K562 (cell line): ENCODE measurements around the gene SETD1B. TPM values are rescaled to one million over a fixed set of nuclear protein-coding genes. Genes with fewer than 3 reads are reported as not detected.

Experiments used
- ATAC-seq: fragments of 200-7000 bp; cut with Tn5 transposase; 3 replicates; pipeline ENCODE4 v1.9.1; 2020; ENCODE audit warnings: moderate library complexity
- BruUV-seq: library from RNA; stranded (reverse); fragments of 400-500 nt; replicated peaks from 2 replicates; lab custom pipeline; 2021; lab: Mats Ljungman, UMichigan
- CTCF ChIA-PET: fragments of 300-600 bp; formaldehyde crosslinking; extraction: SDS; loops from one replicate; lab custom pipeline; 2021; ENCODE audit warnings: low intra/inter-chr PET ratio; lab: Yijun Ruan, JAX
- POLR2A ChIA-PET: fragments of 300-600, 350-650 bp; sonication (Branson Sonifier 250); formaldehyde crosslinking; extraction: SDS; loops from one replicate; lab custom pipeline; 2021; ENCODE audit warnings: antibody characterized with exemption, inconsistent platforms; lab: Yijun Ruan, JAX
- DNase-seq, 4 experiments: peaks; one replicate each; pipeline versions ENCODE4 v3.0.0 to v3.0.0-alpha.2; 2011 to 2018; ENCODE audit warnings: low spot score in 3 of 4, mixed read lengths in 3 of 4; ENCODE audit errors: extremely low read depth in 1 of 4
- FAIRE-seq: peaks from 2 replicates; lab custom pipeline; 2011; peaks lifted over from hg19 to GRCh38; lab: Jason Lieb, UNC
- H2AFZ ChIP-seq: 2 replicates; pipeline ENCODE4 v1.6.0; 2011; ENCODE audit warnings: low read depth, low read length, control low read depth, inconsistent platforms
- H3K27ac ChIP-seq: fragments of 200-600 bp; 3 replicates; pipeline ENCODE4 v1.8.0; 2011; ENCODE audit warnings: low read depth, mild to moderate bottlenecking, control low read depth, inconsistent platforms, low read length, moderate library complexity, mixed read lengths; ENCODE audit errors: extremely low read depth
- H3K27me3 ChIP-seq, 2 experiments: fragments of 300-600 bp in 1 of 2; 2 replicates in 1 of 2; 3 replicates in 1 of 2; pipeline versions ENCODE4 v1.6.0 to v1.8.0; 2011; ENCODE audit warnings: inconsistent platforms in 2 of 2, low read length in 2 of 2, mild to moderate bottlenecking in 1 of 2, mixed read lengths in 1 of 2, moderate library complexity in 1 of 2; ENCODE audit not compliant: control insufficient read depth in 2 of 2, insufficient read depth in 2 of 2
- H3K36me3 ChIP-seq: fragments of 300-600 bp; 3 replicates; pipeline ENCODE4 v1.8.0; 2011; ENCODE audit warnings: mild to moderate bottlenecking, low read length, inconsistent platforms; ENCODE audit not compliant: control insufficient read depth, insufficient read depth
- H3K4me1 ChIP-seq, 2 experiments: fragments of 200-600 bp in 1 of 2; replicated peaks in 1 of 2; 2 replicates in 1 of 2; 3 replicates in 1 of 2; pipeline versions ENCODE4 v1.5.1 to v1.8.0; 2011; ENCODE audit warnings: inconsistent platforms in 2 of 2, low read length in 2 of 2, mild to moderate bottlenecking in 1 of 2, mixed read lengths in 1 of 2, moderate library complexity in 1 of 2; ENCODE audit not compliant: control insufficient read depth in 2 of 2, insufficient read depth in 2 of 2
- H3K4me2 ChIP-seq: 2 replicates; pipeline ENCODE4 v1.6.1; 2011; ENCODE audit warnings: low read length, control low read depth, inconsistent platforms, mixed read lengths; ENCODE audit not compliant: insufficient read depth
- H3K4me3 ChIP-seq: fragments of 200-600 bp; sonication (generic), shearing (Covaris generic); 2 replicates; pipeline ENCODE4 v1.5.1; 2016; ENCODE audit warnings: control low read depth, inconsistent platforms
- H3K79me2 ChIP-seq: fragments of 200-600 bp; 3 replicates; pipeline ENCODE4 v1.8.0; 2011; ENCODE audit warnings: low read length, inconsistent platforms; ENCODE audit not compliant: control insufficient read depth, insufficient read depth
- H3K9ac ChIP-seq, 2 experiments: 2 replicates each; pipeline versions ENCODE4 v1.6.0 to v1.6.1; 2011; ENCODE audit warnings: low read depth in 2 of 2, low read length in 2 of 2, control low read depth in 1 of 2, inconsistent platforms in 1 of 2, mild to moderate bottlenecking in 1 of 2, mixed read lengths in 1 of 2; ENCODE audit not compliant: insufficient read depth in 1 of 2
- H3K9me1 ChIP-seq: one replicate; pipeline ENCODE4 v1.6.0; 2011; ENCODE audit warnings: inconsistent platforms, mild to moderate bottlenecking, low read length, moderate library complexity; ENCODE audit not compliant: control insufficient read depth, insufficient read depth
- H3K9me3 ChIP-seq: replicated peaks from 2 replicates; pipeline ENCODE4 v1.5.1; 2011; ENCODE audit warnings: low read depth, low read length, inconsistent platforms; ENCODE audit not compliant: control insufficient read depth, insufficient read depth
- H4K20me1 ChIP-seq: replicated peaks from 2 replicates; pipeline ENCODE4 v1.6.1; 2011; ENCODE audit warnings: low read length, inconsistent platforms, mixed read lengths; ENCODE audit not compliant: control insufficient read depth, insufficient read depth
- ARID1B ChIP-seq: fragments of 450-650 bp; IDR thresholded peaks from 2 replicates; pipeline ENCODE4 v1.6.1; 2016; ENCODE audit warnings: antibody characterized with exemption, mild to moderate bottlenecking, inconsistent platforms
- FOXO4 ChIP-seq: fragments of 450-650 bp; formaldehyde crosslinking; IDR thresholded peaks from 2 replicates; pipeline ENCODE4 v1.4.0; 2020; ENCODE audit warnings: mild to moderate bottlenecking, moderate library complexity
- NFIC ChIP-seq: fragments of 450-650 bp; IDR thresholded peaks from 2 replicates; pipeline ENCODE4 v1.6.1; 2017; ENCODE audit warnings: mild to moderate bottlenecking, inconsistent platforms
- PCBP1 ChIP-seq: fragments of 200-400 bp; formaldehyde crosslinking; IDR thresholded peaks from 2 replicates; pipeline ENCODE4 v1.6.1; 2018; ENCODE audit warnings: mild to moderate bottlenecking, low read depth, low read length; ENCODE audit not compliant: poor library complexity, severe bottlenecking
- RNF2 ChIP-seq: sonication (generic); IDR thresholded peaks from 2 replicates; pipeline ENCODE4 v1.6.1; 2016
- SP2 ChIP-seq: IDR thresholded peaks from 2 replicates; pipeline ENCODE4 v1.6.1; 2011; ENCODE audit warnings: mild to moderate bottlenecking, low read depth, low read length, moderate library complexity; ENCODE audit not compliant: poor library complexity, severe bottlenecking; ENCODE audit errors: extremely low read depth
- STAT5A ChIP-seq: IDR thresholded peaks from 2 replicates; pipeline ENCODE4 v1.6.1; 2012; ENCODE audit warnings: low read length, inconsistent platforms, borderline replicate concordance
- TFAP4 ChIP-seq: sonication (generic); formaldehyde crosslinking; IDR thresholded peaks from 2 replicates; pipeline ENCODE4 v1.8.0; 2022; ENCODE audit warnings: missing genetic modification reagents, mild to moderate bottlenecking, moderate library complexity, borderline replicate concordance
- TGIF2 ChIP-seq: sonication (generic); formaldehyde crosslinking; IDR thresholded peaks from 2 replicates; pipeline ENCODE4 v1.8.1; 2022; ENCODE audit warnings: mild to moderate bottlenecking, missing genetic modification reagents, moderate library complexity
- ZNF280B ChIP-seq: fragments of 250-450 bp; sonication (Bioruptor Pico); IDR thresholded peaks from 2 replicates; pipeline ENCODE4 v1.5.1; 2021; ENCODE audit warnings: mild to moderate bottlenecking
- ZNF551 ChIP-seq: fragments of 250-450 bp; sonication (Bioruptor Pico); IDR thresholded peaks from 2 replicates; pipeline ENCODE4 v1.5.0; 2021; ENCODE audit warnings: mild to moderate bottlenecking, moderate library complexity
- WGBS: fragments of 100-300 bp; shearing (Covaris generic); methylation state at CpG from one replicate; pipeline ENCODE4 v1.1.6; 2016; ENCODE audit warnings: low coverage, mixed read lengths; ENCODE audit not compliant: insufficient coverage; ENCODE audit errors: missing lambda C conversion rate; 5-methylcytosine and 5-hydroxymethylcytosine counted together
- in situ Hi-C: fragments of 300-500 bp; cut with MboI; formaldehyde crosslinking; loops from 4 replicates; pipeline ENCODE4 v1.15.0; 2018; ENCODE audit warnings: inconsistent platforms, mixed read lengths
- intact Hi-C: fragments of 100-400 bp; cut with micrococcal nuclease; formaldehyde crosslinking; loops from 2 replicates; pipeline ENCODE4 v1.14.2; 2022
- polyA plus RNA-seq, 8 experiments: library from polyadenylated mRNA; depleted of rRNA in 4 of 8; stranded (reverse) in 5 of 8; unstranded in 3 of 8; fragments of >200 nt; fragmentation: Nextera tagmentation in 2 of 8; fragmentation: Illumina TruSeq in 1 of 8; extraction: Ambion mirVana in 2 of 8; extraction: Trizol in 1 of 8; gene quantifications; 2 replicates each; pipeline versions ENCODE4 v1.2.1 to v1.2.3, GENCODE V29; 2011 to 2014; ENCODE audit warnings: inconsistent platforms in 1 of 8, missing spikeins in 1 of 8
- total RNA-seq, 7 experiments: library from RNA; depleted of rRNA in 6 of 7; stranded (reverse); fragments of >200 nt in 6 of 7; fragmentation: Illumina TruSeq in 2 of 7; extraction: Trizol in 2 of 7; gene quantifications; 2 replicates each; pipeline versions ENCODE4 v1.2.1 to v1.2.3, GENCODE V29; 2011 to 2021; ENCODE audit warnings: low replicate concordance in 1 of 7
- TF ChIP-seq, protein P1 (sequence below): fragments of 250-450 bp; sonication (Bioruptor Pico); IDR thresholded peaks from 2 replicates; pipeline ENCODE4 v1.8.0; 2022; ENCODE audit warnings: inconsistent platforms

The SETD1B gene
- total and polyA plus RNA-seq, 9 of the 15 experiments (the other 6 are each of a cell fraction or from before 2014, with no cell fraction given) = 0.48 to 26.6 (median 2.3) TPM

DNA sequence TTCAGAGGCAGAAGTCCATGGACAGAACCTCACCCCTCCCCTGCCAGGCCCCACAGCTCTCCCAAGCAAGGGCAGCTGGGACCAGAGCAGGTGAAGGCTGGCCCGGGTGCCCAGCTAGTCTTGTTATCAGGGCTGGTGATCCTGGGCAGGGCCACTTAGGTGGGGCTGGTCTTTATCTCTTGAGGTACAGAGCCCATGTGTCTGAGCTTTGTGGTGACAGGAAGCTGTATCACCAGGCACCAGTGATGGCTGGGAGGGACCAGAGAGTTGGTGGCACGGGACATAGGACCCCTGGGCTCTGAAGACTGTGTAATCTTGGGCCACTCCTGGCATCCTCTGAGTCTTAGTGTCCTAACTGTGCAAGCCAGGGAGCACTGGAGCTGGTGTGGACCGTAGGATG is 67.7 kb downstream of the SETD1B start (continued):
- TF ChIP-seq ZNF280B (CRISPR knock-in tag) = no peak
- TF ChIP-seq ARID1B = peak; percentile 74
- peak; percentile 46; the same call in 1 of the 2 replicates for TF ChIP-seq STAT5A

GRCh38 chr12:121872546-121873215 is 68.9 kb downstream of the SETD1B start:
- WGBS = 37% methylated on average over 5 of the region's 5 CpGs

More at GRCh38 chr12:121872546-121873215, 68.9 kb downstream of the SETD1B start:
- FAIRE-seq (peak; percentile 15), ATAC-seq (peak; percentile 31; the same call in 2 of the 3 replicates), DNase-seq (peak in 1 of 4 experiments; percentile 27)
- in situ Hi-C loops (no loop called here), intact Hi-C loops (no loop called here)
- Histone ChIP-seq H3K9me3 (no peaks in the 10 kb centered on the region), H2AFZ (peak overlapping the region; percentile 52), H3K4me2 (no peak overlapping the region), H3K9ac (no peak overlapping the region), H3K27me3 (no peaks in the 10 kb centered on the region), H3K36me3 (no peaks in the 10 kb centered on the region), H3K9me1 (no peaks in the 10 kb centered on the region), H3K79me2 (no peaks in the 10 kb centered on the region), H4K20me1 (no peaks in the 10 kb centered on the region), H3K27ac (no peak overlapping the region), H3K4me1 (peaks cover 5 to 11% of the 10 kb centered on the region in 2 experiments), H3K4me3 (no peak overlapping the region)
- BruUV-seq = no TSS peak
- ChIA-PET POLR2A (no interaction called here), CTCF (no interaction called here)
- TF ChIP-seq FOXO4 (CRISPR knock-in tag) (no peak), TGIF2 (no peak), NFIC (peak; percentile 69), RNF2 (no peak), ZNF551 (CRISPR knock-in tag) (no peak), PCBP1 (no peak), TFAP4 (CRISPR knock-in tag) (0 out of 2 replicates have a peak, but pooled peaks have one; percentile 15), SP2 (no peak)
- TF ChIP-seq, protein P1, sequence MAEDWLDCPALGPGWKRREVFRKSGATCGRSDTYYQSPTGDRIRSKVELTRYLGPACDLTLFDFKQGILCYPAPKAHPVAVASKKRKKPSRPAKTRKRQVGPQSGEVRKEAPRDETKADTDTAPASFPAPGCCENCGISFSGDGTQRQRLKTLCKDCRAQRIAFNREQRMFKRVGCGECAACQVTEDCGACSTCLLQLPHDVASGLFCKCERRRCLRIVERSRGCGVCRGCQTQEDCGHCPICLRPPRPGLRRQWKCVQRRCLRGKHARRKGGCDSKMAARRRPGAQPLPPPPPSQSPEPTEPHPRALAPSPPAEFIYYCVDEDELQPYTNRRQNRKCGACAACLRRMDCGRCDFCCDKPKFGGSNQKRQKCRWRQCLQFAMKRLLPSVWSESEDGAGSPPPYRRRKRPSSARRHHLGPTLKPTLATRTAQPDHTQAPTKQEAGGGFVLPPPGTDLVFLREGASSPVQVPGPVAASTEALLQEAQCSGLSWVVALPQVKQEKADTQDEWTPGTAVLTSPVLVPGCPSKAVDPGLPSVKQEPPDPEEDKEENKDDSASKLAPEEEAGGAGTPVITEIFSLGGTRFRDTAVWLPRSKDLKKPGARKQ (CRISPR knock-in tag) = no peak
